ENCODE results near the gene FLAD1. TPM values are rescaled to one million over a fixed set of nuclear protein-coding genes. Genes with fewer than 3 reads are reported as not detected.

The FLAD1 gene
- total and polyA plus RNA-seq, 2 donors (not counting 3 experiments of a cell fraction or from before 2014, with no cell fraction given): 42.2 to 59.1 TPM

- no peak overlapping the region for H2AFZ ChIP-seq (ENCODE audit: low read depth, low read length)
- no peak for DNase-seq (ENCODE audit: low read depth, low spot score)
- TF ChIP-seq CTCF (IDR thresholded peaks at IDR 0.05; ENCODE audit: extremely low read depth in 1 of 2, insufficient read depth in 1 of 2, low read depth in 1 of 2, low read length in 2 of 2) (no peak), MYC (IDR thresholded peaks at IDR 0.05; ENCODE audit: low read depth, low read length) (no peak), EZH2 (IDR thresholded peaks at IDR 0.05; ENCODE audit: borderline replicate concordance, low read depth, low read length, severe bottlenecking) (no peak), MAX (IDR thresholded peaks at IDR 0.05; ENCODE audit: insufficient read depth, insufficient read length) (no peak), POLR2A (IDR thresholded peaks at IDR 0.05; ENCODE audit: low read depth, low read length) (no peak), GATA2 (IDR thresholded peaks at IDR 0.05; ENCODE audit: insufficient read depth, insufficient read length, low read depth, low read length) (no peak)
- peak overlapping the region; percentile 99 for H3K27ac ChIP-seq (ENCODE audit: insufficient read depth, low read depth, low read length)
- H3K4me2 ChIP-seq (ENCODE audit: insufficient read depth, low read length): peak overlapping the region; percentile 80
- peaks cover 19 to 27% of the 10 kb centered on the region in 2 experiments for H3K36me3 ChIP-seq (ENCODE audit: control insufficient read depth in 2 of 2, extremely low read depth in 1 of 2, insufficient read depth in 2 of 2, low read length in 2 of 2)
- FAIRE-seq: no peak
- intact Hi-C loops (cut with micrococcal nuclease) (no loop called here), dilution Hi-C loops (cut with MboI; ENCODE audit: extremely low pct_ligation_motif_present, low sequenced_read_pairs) (no loop called here)
- no peaks in the 10 kb centered on the region for H3K9me3 ChIP-seq (replicated peaks; ENCODE audit: control insufficient read depth, insufficient read depth, low read length)
- ChIA-PET POLR2A (no interaction called here), CTCF (interaction anchor here (1.3 to 8.5 kb wide), 6 partner anchors 8 to 82 kb away, joined by 4 to 81 read pairs (median 22); partner anchors contain the start of genes ADAM15, PBXIP1 and PYGO2)
- H4K20me1 ChIP-seq (replicated peaks; ENCODE audit: control insufficient read depth, extremely low read depth, insufficient read depth, low read length): no peaks in the 10 kb centered on the region
- BruUV-seq (replicated peaks): no TSS peak
- no peaks in the 10 kb centered on the region for H3K9me1 ChIP-seq (replicated peaks; ENCODE audit: control insufficient read depth, extremely low read depth, insufficient read depth, low read length)
- H3K27me3 ChIP-seq (ENCODE audit: control insufficient read depth in 2 of 2, insufficient read depth in 2 of 2, low read length in 2 of 2): no peaks in the 10 kb centered on the region
- peak overlapping the region; percentile 64 to 78 (median 70) for H3K4me3 ChIP-seq (replicated peaks in 1 of 3; ENCODE audit: insufficient read depth in 1 of 3, low read depth in 1 of 3, low read length in 3 of 3)
- peaks cover 58% of the 10 kb centered on the region for H3K79me2 ChIP-seq (ENCODE audit: control insufficient read depth, insufficient read depth, low read length)
- H3K9ac ChIP-seq (replicated peaks; ENCODE audit: extremely low read depth, insufficient read depth, low read length): peak overlapping the region; percentile 57
- H3K4me1 ChIP-seq (ENCODE audit: control insufficient read depth, extremely low read depth, insufficient read depth, low read length): peaks cover 66% of the 10 kb centered on the region
Observed at GRCh38 chr1:154969246-154969645, 13.9 kb upstream of the FLAD1 start.
